ENCODE data around the gene NAP1L4. TPM values are rescaled to one million over a fixed set of nuclear protein-coding genes. Genes with fewer than 3 reads are reported as not detected.

NAP1L4 gene
- polyA plus RNA-seq, 3 donors, result 181 to 220 (median 190) TPM

DNA sequence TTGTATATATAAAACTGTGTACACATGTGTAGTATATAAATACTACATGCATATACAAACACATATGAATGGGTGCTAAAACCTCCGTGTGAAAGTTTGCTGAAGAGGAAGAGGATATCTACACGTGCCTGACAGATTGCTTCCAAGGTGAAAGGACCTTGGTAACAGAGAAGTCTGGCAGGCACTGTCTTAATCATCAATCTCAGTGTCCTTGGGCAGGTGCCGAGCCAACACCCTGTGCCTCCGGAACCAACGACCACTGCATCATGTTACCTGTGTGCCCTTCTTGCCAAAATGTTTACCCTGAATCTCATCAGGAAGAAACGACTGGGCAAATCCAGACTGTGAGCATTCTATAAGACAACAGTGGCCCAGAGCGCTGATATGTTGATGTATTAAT lies 15.0 kb downstream of the NAP1L4 start:
- DNase-seq (ENCODE audit: extremely low read depth in 1 of 11, low read depth in 9 of 11, low spot score in 4 of 11), result no peak

DNA sequence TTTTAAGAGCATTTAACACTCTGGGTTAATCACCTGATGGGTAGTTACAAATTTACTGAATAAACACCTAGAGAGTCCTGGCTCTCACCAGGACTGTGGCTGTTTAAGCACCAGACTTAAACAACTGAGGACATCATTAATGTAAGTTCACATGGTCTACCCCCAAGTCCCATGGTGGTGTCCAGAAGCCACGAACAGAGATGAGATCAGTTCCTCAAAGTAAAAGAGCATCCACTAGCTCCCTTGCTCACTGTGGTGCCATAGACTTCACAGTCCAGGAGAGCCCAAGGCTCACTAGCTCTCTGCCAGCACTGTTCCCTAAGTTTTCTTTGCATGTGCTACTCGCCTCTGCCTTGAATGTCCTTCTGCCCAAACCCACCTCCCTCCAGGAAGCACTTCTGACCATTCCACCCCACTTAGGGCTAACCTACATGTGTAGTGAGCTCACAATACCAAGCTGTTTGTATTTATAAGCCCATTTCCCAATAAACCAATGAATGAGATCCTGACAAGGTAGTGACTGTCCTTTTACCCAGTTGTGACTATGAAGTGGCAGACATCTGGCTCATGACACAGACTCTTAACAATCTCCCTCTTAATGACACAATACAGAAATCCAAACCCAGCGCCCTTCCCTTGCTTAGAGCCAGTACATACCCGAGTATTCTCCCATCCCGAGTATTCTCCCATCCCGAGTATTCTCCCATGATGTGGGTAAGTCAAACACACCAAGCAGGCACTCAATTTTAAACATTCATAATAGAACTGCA lies 15.7 kb downstream of the NAP1L4 start:
- no peak for DNase-seq (ENCODE audit: extremely low read depth in 1 of 11, low read depth in 9 of 11, low spot score in 4 of 11)

DNA sequence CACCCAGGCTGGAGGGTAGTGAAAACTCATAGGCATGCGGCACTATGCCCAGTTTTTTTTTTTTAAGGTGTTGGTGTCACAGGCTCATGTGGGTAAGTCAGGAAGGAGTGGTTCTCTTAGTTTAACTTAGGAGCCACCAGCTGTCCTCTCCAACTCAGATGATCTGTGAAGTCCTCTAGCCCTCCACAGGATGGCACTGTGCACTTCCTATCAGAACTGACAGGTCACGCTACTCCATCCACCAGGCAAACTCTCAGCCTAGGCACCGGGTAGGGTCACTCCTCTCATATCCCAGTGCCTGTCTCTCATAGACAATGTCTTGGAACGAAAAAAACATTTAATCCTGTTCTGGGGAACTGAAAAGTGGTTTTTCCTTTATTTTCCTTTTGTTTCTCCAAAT lies 16.5 kb downstream of the NAP1L4 start:
- no peak for DNase-seq (ENCODE audit: extremely low read depth in 1 of 11, low read depth in 9 of 11, low spot score in 4 of 11)

DNA sequence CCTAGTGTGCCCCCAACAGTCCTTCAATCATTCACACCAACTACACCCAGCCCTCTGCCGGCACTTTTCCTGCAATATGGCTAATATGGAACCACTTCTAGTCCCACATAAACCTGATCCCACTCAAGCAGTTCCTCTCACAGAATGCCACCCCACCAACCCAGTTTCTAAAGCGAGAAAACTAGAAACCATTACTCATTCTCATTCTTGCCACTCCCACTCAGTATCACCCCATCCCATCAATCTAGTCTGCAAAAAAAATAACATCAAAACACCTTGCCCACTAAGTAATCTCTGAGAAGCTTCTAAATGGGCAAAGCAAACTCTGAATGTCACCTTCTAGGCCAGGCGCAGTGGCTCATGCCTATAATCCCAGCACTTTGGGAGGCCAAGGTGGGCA lies 17.9 kb downstream of the NAP1L4 start:
- DNase-seq (ENCODE audit: extremely low read depth in 1 of 11, low read depth in 9 of 11, low spot score in 4 of 11), result no peak

DNA sequence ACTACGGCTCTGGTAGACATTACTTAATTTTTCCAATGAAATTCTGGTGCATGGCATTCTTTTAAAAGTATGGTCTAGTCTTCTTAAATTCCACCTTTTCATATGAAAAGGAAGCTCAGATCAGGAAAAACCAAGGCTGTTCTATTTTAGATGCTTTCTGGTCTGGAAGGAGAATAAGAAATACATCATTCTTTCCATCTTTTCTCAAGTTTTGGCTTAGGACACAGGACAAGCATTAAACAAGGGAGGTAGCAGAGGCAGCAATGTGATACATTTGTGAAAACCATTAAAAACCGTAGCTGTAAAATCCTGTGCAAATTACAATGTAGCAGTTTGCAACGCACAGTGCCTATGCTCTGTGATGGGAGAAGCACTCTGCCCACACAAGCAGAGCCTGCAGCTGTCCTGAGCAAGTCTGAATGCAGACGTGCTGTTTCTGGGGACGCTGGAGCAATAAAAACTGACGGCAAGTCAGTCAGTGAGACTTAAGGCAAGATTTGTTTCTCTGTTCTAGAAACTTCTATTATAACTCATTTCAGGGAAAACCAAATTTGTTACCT lies 23.7 kb downstream of the NAP1L4 start:
- DNase-seq (ENCODE audit: extremely low read depth in 1 of 11, low read depth in 9 of 11, low spot score in 4 of 11), result no peak

DNA sequence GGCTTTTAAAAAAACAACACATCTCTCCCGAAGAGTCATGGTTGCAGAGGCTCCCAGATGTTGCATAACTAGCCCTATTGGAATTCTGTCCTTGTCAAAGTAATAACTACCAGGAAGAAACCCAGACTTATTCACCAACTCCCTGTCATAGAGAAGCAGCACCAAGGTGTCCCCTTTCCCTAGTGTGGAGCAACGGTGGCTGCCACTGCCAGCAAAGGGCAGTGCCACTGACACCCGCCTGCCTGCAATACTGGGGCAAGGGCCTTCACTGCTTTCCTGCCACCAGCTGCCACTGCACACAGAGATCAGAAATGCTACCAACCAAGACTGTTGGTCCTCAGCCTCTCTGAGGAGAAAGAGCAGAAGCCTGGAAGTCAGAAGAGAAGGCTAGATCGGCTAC lies 27.3 kb downstream of the NAP1L4 start:
- DNase-seq (ENCODE audit: extremely low read depth in 1 of 11, low read depth in 9 of 11, low spot score in 4 of 11), result no peak

DNA sequence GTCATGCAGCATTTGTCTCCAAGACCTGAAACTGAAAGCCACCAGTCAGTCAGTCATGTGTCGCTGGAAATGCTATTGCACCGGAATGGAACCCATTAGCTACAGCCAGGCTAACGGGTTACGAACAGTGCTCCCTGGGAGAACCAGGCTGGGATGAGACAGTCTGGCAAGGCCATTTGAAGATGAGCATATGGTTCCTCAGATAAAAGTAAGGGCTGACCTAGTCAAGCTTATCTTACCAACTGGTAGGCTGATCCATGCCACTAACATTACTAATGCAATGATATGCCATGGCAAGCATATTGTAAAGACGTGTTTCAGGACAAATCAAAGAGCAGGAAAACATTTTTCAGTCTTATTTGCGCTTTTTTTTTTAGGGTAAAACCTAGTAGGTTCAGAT lies 28.4 kb downstream of the NAP1L4 start:
- no peak for DNase-seq (ENCODE audit: extremely low read depth in 1 of 11, low read depth in 9 of 11, low spot score in 4 of 11)

DNA sequence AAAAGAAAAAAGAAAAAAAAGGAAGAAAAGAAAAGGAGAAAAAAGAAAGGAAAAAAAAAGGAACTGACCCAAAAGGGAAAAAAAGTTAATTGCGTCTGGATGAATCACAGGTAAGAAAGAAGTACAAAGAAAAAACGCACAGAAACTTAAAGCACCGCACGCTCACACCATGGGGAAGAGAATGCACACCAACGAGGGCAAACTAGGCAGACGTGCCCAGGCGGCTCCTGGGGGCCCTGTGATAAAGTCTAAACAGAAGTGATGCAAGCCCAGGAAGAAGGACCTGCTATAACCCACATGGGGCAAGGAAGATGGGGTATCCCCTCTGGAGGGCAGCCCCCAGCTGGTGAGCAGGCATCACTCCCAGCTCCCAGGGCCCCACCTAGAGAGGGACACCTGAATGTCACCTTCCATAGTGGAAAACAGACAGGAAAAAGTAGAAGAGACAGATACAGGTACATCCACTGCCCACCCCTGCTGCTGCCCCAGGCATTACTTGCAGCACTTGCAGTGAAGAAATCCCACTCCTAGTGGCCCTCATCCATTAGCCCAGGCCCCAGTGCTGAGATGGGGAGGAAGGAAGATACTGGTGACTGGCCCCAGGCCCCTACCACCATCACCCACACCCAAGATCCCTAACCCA lies 28.9 kb downstream of the NAP1L4 start:
- no peak for DNase-seq (ENCODE audit: extremely low read depth in 1 of 11, low read depth in 9 of 11, low spot score in 4 of 11)

DNA sequence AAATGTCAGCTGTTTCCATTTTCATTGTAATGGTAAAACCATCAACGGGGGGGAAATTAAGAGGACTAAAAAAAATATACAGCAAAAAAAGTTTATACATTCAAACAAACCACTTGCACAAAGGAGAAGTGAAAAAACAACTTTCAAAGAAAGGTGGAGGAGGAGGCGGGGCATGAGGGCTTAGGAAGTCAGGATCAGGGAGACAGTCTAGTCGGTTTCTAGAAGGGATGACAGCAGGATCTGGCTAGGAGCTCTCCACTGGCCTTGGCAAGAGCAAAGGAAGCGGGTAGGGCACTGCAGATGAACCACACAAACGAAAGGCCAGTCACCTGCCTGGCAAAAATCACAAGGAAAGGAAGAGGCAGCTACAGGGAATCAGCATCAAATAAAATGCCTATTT lies 31.0 kb downstream of the NAP1L4 start:
- no peak for DNase-seq (ENCODE audit: extremely low read depth in 1 of 11, low read depth in 9 of 11, low spot score in 4 of 11)

DNA sequence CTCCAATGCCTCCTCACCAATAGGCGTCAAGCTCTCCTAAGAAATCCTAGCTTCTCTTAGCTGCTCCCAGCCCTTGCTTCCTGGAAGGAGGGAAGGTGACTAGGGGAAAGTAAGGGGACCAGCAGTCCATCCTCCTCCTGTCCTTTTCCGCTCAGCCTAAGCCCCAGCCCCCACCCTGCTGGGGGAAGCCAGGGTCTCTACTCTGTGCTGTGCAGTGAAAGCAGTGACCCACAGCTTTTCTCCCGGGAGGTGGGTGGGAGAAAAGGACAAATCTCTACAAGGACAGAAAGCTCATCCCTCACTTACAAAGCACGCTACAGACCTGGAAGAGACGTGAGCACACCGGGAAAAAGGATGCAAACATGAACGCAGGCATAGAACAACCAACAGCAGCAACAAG lies 32.0 kb downstream of the NAP1L4 start:
- no peak for DNase-seq (ENCODE audit: extremely low read depth in 1 of 11, low read depth in 9 of 11, low spot score in 4 of 11)

DNA sequence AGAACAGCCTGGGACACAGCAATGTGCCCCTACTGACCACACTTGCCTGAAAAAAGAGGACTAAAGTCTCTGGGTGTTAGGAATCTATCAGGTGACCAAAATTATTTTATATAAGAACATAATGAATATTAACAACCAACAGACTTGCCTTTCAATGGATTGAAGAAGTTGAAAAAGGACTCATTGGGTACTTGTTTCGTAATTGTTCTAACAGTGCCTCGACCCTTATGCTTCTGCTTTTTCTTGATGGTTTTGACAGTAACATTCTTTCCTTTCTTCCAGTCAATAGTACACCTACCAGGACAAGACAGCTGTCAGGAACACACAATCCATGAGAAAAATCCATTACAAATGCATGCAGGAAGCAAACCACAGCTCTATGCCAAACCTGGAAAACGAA lies 33.9 kb downstream of the NAP1L4 start:
- DNase-seq (ENCODE audit: extremely low read depth in 1 of 11, low read depth in 9 of 11, low spot score in 4 of 11), result no peak

DNA sequence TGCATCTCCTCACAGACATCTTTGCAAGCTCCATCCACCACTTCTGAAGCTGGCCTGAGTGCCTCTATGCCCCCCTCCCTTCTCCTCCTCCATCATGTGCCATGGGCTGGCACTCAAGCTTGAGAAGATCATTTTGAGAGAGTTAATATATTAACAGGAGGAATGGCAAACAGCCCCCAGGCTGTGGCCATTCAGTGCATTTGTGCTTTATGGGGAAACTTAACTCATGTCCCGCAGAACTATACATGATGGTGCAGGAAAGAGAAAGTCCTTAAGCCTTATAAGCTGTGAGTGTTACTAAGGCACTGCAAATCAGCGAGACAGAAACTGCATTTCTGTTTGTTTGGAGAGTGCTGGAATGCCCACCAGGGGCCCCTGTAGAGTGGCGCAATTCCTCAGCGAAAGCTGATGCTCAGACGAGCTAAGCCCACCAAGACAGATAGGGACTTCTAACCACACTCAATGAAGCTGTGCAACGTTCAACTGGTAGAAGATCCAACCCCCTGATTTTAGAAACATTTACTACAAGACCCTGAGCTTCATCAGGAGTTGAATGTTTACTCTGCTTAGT lies 36.1 kb downstream of the NAP1L4 start:
- peak in 3 of 11 donors; percentile 23 to 46 (median 36) for DNase-seq (ENCODE audit: extremely low read depth in 1 of 11, low read depth in 9 of 11, low spot score in 4 of 11)

DNA sequence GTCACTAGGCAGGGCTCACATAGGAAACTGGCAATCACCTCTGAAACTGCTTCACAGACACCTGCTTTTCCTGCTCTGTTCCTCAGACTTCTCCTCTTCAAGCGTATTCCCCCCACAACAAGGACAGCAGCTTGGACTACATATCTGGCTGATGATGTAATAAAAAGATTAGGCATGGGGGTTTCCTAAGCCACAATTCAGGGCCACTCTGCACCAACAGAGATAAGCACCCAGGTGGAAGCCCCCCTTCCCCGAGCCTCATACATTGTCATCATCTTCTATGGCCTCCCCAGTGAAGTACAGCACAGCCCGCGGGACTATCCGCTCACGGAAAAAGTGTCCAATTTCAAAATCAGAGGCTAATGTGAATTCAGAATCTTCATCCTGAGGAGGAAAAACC lies 37.9 kb downstream of the NAP1L4 start:
- no peak for DNase-seq (ENCODE audit: extremely low read depth in 1 of 11, low read depth in 9 of 11, low spot score in 4 of 11)

DNA sequence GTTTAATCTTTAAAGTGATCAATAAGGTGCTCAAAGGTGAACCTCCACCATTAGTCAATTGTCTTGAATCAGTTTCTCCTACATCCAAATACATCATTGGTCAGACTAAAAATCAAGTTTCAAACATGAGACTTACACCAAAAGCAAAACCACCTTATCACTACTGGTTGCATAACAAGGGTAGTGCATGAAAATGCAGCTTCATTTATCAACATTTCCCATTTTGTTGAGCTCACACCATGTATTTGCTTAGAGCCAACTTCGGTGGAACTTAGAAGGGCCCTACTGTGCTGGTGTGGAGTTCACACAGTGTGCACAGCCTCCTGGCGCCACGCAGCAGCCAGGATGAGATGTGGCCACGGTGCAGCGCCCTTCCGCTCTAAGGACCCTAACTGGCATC lies 39.8 kb downstream of the NAP1L4 start:
- DNase-seq (ENCODE audit: extremely low read depth in 1 of 11, low read depth in 9 of 11, low spot score in 4 of 11), result no peak

DNA sequence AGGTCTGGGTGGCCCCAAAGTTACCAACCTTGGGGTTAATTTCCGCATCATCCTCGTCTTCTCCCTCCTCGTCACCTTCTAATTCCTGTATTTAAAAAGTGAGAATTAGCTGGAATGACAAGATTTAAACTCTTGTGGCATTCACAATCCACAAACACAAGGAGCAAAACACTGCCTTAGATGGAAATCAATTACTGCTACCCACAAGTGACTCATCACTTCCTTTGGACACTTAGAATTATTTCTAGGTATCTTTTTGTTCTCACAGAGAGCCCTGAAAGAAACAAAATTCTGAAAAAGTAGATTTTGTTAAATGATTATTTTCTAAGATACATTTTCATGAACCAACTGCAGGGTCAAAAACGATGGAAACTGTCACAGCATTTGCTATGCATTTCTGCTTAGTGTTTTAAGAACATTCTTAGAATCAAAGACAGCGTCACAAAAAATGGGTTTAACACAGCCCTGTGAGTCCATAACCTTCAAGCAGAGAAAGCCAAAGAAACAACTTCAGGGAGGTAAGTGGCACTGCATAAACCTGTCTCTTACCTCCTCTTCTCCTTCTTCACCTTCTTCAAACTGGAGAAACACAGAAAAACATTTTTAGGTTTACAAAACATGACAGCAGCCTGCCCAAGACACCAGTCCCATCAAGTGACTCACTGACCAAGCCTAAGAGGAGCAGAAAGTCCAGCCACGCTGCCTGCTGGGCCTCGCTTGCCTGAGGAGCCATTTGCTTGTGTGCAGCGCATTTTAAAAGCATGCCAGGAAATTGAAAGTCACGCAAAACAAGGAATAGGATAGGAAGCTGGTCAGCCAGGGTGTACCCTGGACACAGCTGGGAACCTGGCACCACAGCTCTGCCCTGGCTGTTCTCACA lies 40.7 kb downstream of the NAP1L4 start:
- no peak for DNase-seq (ENCODE audit: extremely low read depth in 1 of 11, low read depth in 9 of 11, low spot score in 4 of 11)

DNA sequence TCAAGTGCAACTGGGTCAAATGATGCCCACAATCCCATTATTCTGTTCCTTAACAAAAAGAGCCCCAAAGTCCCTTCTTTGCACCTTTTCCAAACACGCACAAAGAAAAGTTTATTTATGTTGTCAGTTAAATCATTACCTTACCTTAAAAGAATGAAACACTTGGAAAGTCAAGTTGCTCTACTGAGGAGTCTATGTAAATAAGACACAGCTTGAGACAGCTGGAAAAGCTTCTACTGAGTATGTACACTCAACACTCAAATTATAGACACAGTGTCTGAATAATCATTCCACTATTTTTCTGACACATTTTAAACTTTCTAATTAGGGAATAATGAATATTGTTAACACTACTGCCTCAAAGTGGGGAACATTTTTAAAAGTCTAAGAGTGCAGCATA lies 41.3 kb downstream of the NAP1L4 start:
- DNase-seq (ENCODE audit: extremely low read depth in 1 of 11, low read depth in 9 of 11, low spot score in 4 of 11), result no peak

DNA sequence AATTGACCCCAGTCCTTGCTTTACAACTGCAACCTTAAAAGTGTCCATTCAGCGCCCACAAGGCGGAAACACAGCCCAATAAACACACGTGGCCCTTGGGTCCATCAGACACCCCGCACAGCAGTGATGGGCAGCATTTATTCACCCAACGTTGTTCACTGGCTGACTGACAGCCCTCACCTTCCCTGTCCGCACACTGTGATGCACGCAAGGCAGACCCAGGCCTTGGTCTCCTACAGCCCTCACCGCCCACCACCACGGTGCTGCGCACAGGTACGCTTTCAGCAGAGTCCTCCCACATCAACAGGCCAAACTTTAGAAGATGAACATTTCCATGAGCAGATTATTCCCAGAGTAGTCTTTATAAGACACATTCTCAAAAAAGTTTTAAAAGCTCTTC lies 42.2 kb downstream of the NAP1L4 start:
- no peak for DNase-seq (ENCODE audit: extremely low read depth in 1 of 11, low read depth in 9 of 11, low spot score in 4 of 11)

DNA sequence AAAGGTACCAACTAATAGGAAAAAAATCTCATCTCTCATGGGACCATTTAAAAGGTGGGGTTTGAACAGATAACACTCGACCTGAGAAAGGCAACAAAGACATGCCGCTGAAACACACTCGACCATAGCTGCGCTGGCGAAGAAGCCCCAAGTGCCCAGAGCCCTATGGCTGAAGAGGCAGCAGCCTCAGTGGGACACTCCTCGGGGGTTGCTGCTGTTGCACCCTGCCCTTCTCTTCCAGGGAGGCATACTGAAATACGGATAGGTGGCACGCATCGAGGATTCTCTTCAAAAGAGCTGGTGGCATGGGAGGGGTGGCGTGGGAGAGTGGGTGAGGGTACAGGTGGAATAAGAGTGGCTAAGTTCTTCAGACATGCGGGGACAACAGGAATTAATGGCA lies 44.4 kb downstream of the NAP1L4 start:
- no peak for DNase-seq (ENCODE audit: extremely low read depth in 1 of 11, low read depth in 9 of 11, low spot score in 4 of 11)

DNA sequence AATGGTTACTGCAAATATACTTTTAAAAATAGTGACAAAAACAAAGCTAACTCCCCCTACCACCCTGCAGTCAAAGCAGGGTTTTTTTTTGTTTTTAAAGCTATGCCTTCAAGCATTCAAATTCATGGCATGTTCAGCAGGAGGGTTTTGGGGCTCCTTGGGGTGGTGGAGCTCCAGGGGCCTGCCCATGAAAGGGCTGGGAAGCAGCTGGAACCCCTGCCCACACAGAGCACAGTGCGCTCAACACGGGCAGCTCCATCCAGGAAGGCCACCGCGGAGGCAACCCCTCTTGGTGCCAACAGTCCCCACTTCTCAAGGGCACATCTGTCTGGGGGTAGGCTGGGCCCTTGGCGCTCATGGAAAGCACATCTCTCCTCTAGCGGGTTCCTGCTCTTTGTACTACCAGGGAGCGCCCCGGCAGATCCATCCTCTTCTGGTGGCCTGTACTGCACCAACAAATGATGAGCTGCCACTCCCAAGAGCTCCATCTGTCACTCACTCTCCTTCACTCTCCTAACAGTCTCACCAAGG lies 46.3 kb downstream of the NAP1L4 start:
- no peak for DNase-seq (ENCODE audit: extremely low read depth in 1 of 11, low read depth in 9 of 11, low spot score in 4 of 11)

Data from renal cortex interstitium (tissue), 11 donors.